Activated T-helper 1 cell treated with anti-CD3 and anti-CD28 coated beads, Interleukin-2, amount 50 U/mL, for 16 hours (primary cell): ENCODE data around the gene ZNF335.
"Not testable (repeated sequence)": the region's sequence is repeated elsewhere in the genome, so short reads cannot be mapped to it uniquely, and the experiment has no call there.

Experiments
- DNase-seq, 2 donors: peaks; one replicate each; pipeline ENCODE4 v3.0.0-alpha.2; 2020; ENCODE audit warnings: low read depth in 1 of 2, low spot score in 1 of 2

ZNF335 gene

GRCh38 chr20:45972500-45973183 is 639 bp upstream of the ZNF335 start:
- no peak for DNase-seq

GRCh38 chr20:45971425-45971674 is 653 bp downstream of the ZNF335 start:
- no peak for DNase-seq

DNA sequence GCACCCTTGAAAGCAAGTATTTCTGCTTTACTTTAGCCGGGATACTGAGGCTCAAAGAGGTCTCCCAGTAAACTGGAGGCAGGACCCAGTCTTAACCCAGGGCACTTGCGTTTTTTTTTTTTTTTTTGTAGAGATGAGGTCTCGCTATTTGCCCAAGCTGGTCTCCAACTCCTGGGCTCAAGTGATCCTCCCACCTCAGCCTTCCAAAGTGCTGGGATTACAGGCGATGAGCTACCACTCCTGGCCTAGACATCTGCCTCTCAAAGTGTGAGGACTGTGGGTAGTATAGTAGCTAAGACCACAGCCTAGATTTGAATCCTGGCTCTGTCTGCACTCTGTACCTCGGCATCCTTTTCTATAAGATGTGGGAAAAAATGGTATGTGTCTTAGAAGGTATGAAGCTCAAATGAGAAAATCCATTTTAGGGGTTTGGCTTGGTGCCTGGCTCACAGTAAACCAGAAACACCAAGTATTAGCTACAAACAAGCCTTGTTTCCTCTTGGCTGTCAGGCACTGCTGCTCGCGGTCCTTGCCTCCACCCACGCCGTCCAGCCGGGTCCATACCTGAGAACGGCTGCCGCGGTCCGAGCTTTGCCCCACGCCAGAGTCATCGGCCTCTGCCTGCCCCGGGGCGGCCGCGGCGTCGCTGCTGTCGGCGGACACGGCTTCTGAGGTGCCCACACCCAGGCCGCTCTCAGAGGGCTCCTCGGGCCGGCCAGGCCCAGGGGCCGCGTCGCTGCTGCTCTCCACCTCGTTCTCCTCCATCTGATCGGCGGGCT is 1.2 kb downstream of the ZNF335 start:
- no peak for DNase-seq

GRCh38 chr20:45969712-45970634 is 2.0 kb downstream of the ZNF335 start:
- DNase-seq: no peak

GRCh38 chr20:45968801-45969711 is 2.9 kb downstream of the ZNF335 start:
- DNase-seq: no peak

GRCh38 chr20:45968081-45968671 is 3.8 kb downstream of the ZNF335 start:
- no peak for DNase-seq

GRCh38 chr20:45967551-45968080 is 4.4 kb downstream of the ZNF335 start:
- no peak for DNase-seq

DNA sequence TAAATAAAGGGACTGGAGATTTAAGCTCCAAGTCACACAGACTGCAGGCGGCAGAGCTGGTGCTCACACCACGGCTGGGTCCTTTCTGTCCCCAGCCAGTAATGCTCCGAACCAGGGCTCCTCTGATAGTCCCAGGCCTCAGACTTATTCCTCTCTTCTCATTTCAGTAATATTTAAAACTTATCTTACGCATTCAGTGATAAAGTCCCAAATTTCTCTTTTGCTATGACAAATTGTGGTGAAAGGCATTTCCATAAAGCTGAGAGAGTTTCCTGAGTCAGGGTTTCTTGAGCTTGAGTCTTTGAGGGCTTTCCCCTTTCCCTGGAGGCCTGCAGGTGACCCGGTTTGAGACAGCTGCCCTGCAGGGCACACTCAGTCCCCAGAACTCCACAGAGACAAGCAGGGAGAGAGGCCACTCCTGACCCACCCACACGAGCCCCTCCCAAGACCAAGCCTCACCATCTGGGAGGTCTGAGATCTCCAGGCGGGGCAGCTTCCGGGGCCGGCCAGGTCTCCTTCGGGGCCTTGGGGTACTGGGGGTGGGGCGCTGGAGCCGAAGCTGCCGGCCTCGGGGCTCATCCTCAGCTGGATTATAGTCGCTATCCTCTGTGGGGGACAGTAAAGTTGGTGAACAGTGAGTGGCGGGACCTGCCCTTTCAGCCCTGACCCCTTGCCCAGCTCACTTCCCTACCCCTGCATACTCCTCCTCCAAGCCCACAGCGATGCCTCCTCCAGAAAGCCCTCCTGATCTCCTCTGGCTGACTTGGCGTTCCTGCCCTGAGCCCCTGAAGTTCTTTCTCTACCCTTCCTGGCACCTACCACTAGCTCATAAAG is 6.6 kb downstream of the ZNF335 start:
- DNase-seq: no peak

GRCh38 chr20:45964006-45964400 is 8.0 kb downstream of the ZNF335 start:
- DNase-seq: no peak

DNA sequence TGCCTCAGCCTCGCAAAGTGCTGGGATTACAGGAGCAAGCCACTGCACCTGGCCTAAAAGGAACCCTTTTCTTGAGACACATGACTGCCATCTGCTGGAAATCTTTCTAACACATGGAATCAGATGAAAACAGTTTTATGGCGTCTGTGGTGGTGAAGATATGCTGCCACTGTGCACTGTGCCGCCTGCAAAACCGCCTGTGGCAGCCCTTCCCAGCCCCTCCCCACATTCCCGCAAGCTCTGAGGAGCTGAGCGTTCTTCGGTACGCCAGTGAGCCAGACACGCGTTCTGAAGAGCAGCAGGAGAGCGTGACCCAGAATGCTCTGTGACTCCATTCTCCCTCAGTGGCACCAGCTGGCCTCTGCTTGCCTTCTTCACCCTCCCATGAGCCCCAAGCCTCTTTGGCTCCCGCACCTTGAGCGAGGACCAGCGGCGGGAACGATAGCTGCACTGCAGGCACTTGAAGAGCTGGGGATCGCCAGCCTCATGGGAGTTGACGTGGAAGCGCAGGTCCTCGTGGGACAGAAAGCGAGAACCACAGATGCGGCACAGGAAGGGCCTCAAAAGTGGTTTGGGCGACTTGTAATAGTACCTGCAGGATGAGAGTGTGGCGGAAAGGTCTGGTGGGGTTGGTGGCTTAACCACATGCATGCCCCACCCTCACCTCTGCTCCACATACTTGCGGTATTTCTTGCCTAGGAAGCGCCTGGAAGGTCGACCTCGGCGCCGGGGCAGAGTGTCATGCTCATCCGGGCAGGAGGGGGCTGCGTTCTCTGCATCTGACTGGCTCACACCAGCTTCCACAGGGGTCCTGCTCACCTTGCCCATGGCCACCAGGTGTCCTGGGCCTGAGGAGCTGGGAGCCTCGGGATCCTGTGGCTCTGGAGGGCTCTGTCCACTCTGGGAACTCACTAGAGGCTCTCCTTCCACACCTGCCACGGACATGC is 8.7 kb downstream of the ZNF335 start:
- DNase-seq: no peak

DNA sequence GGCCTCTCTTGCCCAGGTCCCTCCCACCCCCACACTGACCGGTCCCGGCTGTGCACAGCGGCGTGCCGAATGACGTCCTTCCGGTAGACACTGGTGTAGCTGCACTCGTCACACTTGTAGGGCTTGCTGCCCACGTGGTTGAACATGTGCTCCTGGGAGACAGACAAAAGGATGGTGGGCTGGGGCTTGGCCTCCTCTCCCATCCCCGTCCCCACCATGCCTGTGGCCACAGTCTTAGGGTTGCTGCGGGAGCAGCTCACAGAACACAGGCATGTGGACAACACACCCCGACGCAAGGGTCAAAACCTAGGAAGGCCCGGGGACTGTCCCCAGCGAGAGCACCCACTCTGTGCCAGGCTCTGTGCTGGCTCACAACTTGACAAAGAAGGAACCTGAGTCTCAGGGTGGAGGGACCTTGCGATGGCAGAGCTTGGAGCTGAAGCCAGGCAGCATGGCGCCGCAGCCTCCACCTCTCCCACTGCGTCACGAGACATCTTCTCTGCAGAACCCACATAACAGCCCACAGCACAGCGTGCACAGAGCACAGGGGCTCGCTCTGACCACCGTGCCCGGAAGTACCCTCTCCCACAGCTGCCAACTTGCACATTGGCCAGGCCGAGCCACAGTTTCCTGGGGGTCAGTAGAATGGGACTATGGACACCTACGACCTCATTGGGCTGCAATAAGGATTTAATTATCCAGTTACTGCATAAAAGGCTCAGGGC is 9.8 kb downstream of the ZNF335 start:
- no peak for DNase-seq

- no peak for DNase-seq
Observed at GRCh38 chr20:45959956-45960630, 11.9 kb downstream of the ZNF335 start.

DNA sequence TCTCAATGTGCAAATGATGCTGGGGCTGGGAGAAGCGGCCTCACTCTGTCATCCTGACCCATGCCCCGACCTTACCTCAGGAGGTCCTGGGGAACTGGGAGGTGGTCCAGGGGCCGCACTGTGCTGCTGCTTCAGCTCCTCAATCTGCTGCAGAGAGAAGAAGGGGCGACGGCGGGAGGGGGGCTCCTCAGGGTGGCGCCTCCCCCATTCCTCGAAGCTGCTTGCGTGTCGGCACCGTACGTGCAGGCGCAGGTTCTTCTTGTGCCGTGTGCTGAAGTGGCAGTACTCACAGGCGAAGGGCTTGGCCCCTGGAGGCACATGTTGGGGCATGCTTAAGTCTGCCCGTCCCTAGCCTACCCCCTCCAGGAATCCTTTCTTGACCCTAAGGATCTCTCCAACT is 12.9 kb downstream of the ZNF335 start:
- DNase-seq: no peak

DNA sequence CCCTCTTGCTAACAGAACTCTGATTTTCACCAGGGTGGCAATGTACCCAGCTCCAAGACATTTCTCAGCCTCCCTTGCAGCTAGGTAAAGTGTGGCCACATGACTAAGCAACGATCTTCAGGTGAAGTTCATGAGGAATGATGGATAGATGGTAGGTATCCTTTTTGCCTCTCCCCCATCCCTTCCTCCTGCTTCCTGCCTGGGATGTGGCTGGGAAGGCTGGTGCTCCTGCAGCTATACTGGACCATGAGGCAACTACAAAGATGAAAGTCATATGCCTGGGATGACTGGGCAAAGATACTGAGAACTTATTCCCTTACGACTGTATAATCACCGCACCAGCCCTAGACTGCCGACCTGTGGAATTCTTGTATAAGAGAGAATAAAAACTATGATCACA is 13.4 kb downstream of the ZNF335 start:
- no peak for DNase-seq

- DNase-seq: no peak
Observed at GRCh38 chr20:45957021-45957941, 14.7 kb downstream of the ZNF335 start.

DNA sequence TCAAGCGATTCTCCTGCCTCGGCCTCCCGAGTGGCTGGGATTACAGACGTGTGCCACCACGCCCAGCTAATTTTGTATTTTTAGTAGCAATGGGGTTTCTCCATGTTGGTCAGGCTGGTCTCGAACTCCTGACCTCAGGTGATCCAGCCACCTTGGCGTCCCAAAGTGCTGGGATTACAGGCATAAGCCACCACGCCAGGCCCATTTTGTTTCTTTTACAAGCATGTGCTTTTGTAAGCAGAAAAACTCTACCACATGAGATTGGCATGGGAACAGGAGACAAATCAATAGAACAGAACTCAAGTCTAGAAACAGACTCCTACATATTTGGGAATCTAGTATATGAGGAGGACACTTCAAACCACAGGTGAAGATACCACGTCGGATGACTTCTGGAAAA is 15.7 kb downstream of the ZNF335 start:
- DNase-seq: not testable (repeated sequence)
